ENCODE results near the gene USP17L15.
"Not testable (repeated sequence)": the region's sequence is repeated elsewhere in the genome, so short reads cannot be mapped to it uniquely, and the experiment has no call there.

The USP17L15 gene

GRCh38 chr4:9234085-9234484 lies at the start of gene USP17L15:
TSS of gene USP17L15 (plus strand) at chr4:9234385. CDS start at chr4:9234385, 0 bp downstream.
- DNase-seq: not testable (repeated sequence)

GRCh38 chr4:9210357-9210756 lies 23.8 kb upstream of the USP17L15 start, which contains the start of gene USP17L10:
TSS of gene USP17L10 (plus strand) at chr4:9210657. CDS start at chr4:9210657, 0 bp downstream.
- DNase-seq: not testable (repeated sequence)

GRCh38 chr4:9214701-9215100 lies 19.5 kb upstream of the USP17L15 start:
- not testable (repeated sequence) for DNase-seq

- not testable (repeated sequence) for DNase-seq
Observed at GRCh38 chr4:9215105-9215504, 19.1 kb upstream of the USP17L15 start, which contains the start of gene USP17L11. TSS of gene USP17L11 (plus strand) at chr4:9215405. CDS start at chr4:9215405, 0 bp downstream.

GRCh38 chr4:9219852-9220251 lies 14.3 kb upstream of the USP17L15 start, which contains the start of gene USP17L12:
TSS of gene USP17L12 (plus strand) at chr4:9220152. CDS start at chr4:9220152, 0 bp downstream.
- not testable (repeated sequence) for DNase-seq

- not testable (repeated sequence) for DNase-seq
Observed at GRCh38 chr4:9224596-9224995, 9.6 kb upstream of the USP17L15 start, which contains the start of gene USP17L13. TSS of gene USP17L13 (plus strand) at chr4:9224896. CDS start at chr4:9224896, 0 bp downstream.

GRCh38 chr4:9230249-9230648 lies 3.9 kb upstream of the USP17L15 start:
- not testable (repeated sequence) for DNase-seq

- DNase-seq: not testable (repeated sequence)
Observed at GRCh38 chr4:9238461-9238860, 4.3 kb downstream of the USP17L15 start.

GRCh38 chr4:9243579-9243978 lies 9.4 kb downstream of the USP17L15 start, which contains the start of gene USP17L17:
TSS of gene USP17L17 (plus strand) at chr4:9243879. CDS start at chr4:9243879, 0 bp downstream.
- DNase-seq: not testable (repeated sequence)

- DNase-seq: not testable (repeated sequence)
Observed at GRCh38 chr4:9247953-9248680, 13.9 kb downstream of the USP17L15 start, which contains the start of gene USP17L18. TSS of gene USP17L18 (plus strand) at chr4:9248630. CDS start at chr4:9248630, 0 bp downstream.

GRCh38 chr4:9253078-9253477 lies 18.9 kb downstream of the USP17L15 start, which contains the start of gene USP17L19:
TSS of gene USP17L19 (plus strand) at chr4:9253378. CDS start at chr4:9253378, 0 bp downstream.
- not testable (repeated sequence) for DNase-seq

GRCh38 chr4:9257824-9258223 lies 23.6 kb downstream of the USP17L15 start, which contains the start of gene USP17L20:
TSS of gene USP17L20 (plus strand) at chr4:9258124. CDS start at chr4:9258124, 0 bp downstream.
- not testable (repeated sequence) for DNase-seq

- not testable (repeated sequence) for DNase-seq
Observed at GRCh38 chr4:9262572-9262971, 28.4 kb downstream of the USP17L15 start, which contains the start of gene USP17L21. TSS of gene USP17L21 (plus strand) at chr4:9262872. CDS start at chr4:9262872, 0 bp downstream.

GRCh38 chr4:9267319-9267718 lies 33.1 kb downstream of the USP17L15 start, which contains the start of gene USP17L22:
TSS of gene USP17L22 (plus strand) at chr4:9267619. CDS start at chr4:9267619, 0 bp downstream.
- DNase-seq: not testable (repeated sequence)

- not testable (repeated sequence) for DNase-seq
Observed at GRCh38 chr4:9271719-9272118, 37.5 kb downstream of the USP17L15 start.
